PFSK-1 (cell line): ENCODE data around the gene NPIPA3.

ENCODE experiments used
- FOXP2 ChIP-seq: optimal IDR thresholded peaks from 2 replicates; pipeline ENCODE3; 2011; ENCODE audit warnings: borderline replicate concordance, control low read depth, inconsistent platforms; ENCODE audit not compliant: insufficient read depth; ENCODE audit errors: extremely low read length, extremely low read depth
- POLR2AphosphoS5 ChIP-seq: IDR thresholded peaks from 2 replicates; pipeline ENCODE4 v1.6.1; 2012; ENCODE audit warnings: low read depth, mild to moderate bottlenecking, control low read depth, low read length, moderate library complexity
- REST ChIP-seq, 2 experiments: IDR thresholded peaks; 2 replicates each; pipeline versions ENCODE4 v1.6.1 to v1.8.0; 2011 to 2012; ENCODE audit warnings: low read depth in 2 of 2, low read length in 2 of 2, control low read depth in 1 of 2, inconsistent platforms in 1 of 2, mild to moderate bottlenecking in 1 of 2, moderate library complexity in 1 of 2; ENCODE audit not compliant: insufficient read depth in 1 of 2
- SIN3A ChIP-seq: IDR thresholded peaks from 2 replicates; pipeline ENCODE4 v1.6.1; 2012; ENCODE audit warnings: mild to moderate bottlenecking, low read length, moderate library complexity, borderline replicate concordance; ENCODE audit not compliant: insufficient read depth
- TAF1 ChIP-seq: IDR thresholded peaks from 2 replicates; pipeline ENCODE4 v1.6.1; 2012; ENCODE audit warnings: low read length, control low read depth, borderline replicate concordance; ENCODE audit not compliant: insufficient read depth

Gene NPIPA3

DNA sequence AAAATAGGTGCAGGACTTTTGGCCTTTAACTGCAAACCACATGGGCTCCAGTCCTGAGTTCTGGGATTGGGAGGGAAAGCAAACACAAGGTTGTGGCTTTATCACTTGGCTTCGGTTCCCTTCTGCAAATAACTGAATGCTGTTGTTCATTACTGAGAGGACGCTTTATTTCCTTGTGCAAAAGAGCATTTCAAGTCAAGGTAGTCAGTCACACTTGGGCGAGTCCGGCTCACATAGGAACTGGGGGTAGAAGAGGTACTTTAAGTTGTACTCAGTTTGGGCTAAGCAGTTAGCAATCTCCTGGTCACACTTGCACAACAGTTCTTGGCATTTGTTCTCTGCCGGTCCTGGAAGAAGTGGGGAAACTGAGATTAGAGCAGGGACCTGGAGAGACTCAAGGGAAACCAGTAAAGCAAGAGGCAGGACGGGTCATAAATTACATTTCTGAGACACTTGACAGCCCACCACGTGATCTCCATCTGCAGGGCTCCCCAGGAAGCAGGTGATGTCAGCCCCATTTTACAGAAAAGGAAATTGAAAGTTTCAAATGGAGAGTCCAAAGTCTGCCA is 30.7 kb upstream of the NPIPA3 start:
- TF ChIP-seq REST (IDR thresholded peaks at IDR 0.05; ENCODE audit: insufficient read depth in 1 of 2, low read depth in 2 of 2, low read length in 2 of 2): no peak
- TF ChIP-seq TAF1: no peak
- TF ChIP-seq POLR2AphosphoS5: no peak
- TF ChIP-seq FOXP2: no peak
- no peak for TF ChIP-seq SIN3A

DNA sequence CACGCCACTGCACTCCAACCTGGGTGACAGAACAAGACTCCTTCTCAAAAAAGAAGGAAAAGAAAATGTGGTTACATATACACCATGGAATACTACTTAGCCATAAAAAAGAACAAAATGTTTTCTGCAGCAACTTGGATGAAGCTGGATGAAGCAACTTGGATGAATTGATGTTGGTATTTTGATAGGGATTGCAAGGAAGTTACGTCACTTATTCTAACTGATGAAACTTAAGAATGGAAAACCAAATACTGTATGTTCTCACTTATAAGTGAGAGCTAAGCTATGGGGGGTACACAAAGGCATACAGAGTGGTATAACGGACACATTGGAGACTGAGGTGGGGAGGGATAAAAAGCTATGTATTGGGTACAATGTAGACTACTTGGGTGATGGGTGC is 26.6 kb upstream of the NPIPA3 start:
- TF ChIP-seq FOXP2 (no peak), POLR2AphosphoS5 (no peak), SIN3A (no peak), TAF1 (no peak), REST (IDR thresholded peaks at IDR 0.05; ENCODE audit: insufficient read depth in 1 of 2, low read depth in 2 of 2, low read length in 2 of 2) (no peak)

DNA sequence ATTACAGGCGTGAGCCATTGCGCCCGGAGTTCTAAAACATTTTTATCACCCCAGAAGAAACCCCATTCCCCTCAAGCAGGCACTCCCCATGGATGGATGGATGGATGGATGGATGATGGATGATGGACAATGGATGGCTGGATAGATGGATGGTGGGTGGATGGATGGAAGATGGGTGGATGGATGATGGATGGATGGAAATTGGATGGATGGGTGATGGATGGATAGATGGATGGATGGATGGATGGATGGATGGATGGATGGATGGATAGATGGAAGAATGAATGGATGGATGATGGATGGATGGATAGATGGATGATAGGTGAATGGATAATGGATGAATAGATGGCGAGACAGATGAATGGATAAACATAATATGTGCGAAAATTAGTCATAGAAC is 25.6 kb upstream of the NPIPA3 start:
- TF ChIP-seq REST (IDR thresholded peaks at IDR 0.05; ENCODE audit: insufficient read depth in 1 of 2, low read depth in 2 of 2, low read length in 2 of 2): no peak
- TF ChIP-seq FOXP2: no peak
- TF ChIP-seq POLR2AphosphoS5: no peak
- TF ChIP-seq SIN3A: no peak
- no peak for TF ChIP-seq TAF1

- TF ChIP-seq FOXP2: no peak
- no peak for TF ChIP-seq TAF1
- no peak for TF ChIP-seq SIN3A
- no peak for TF ChIP-seq REST (IDR thresholded peaks at IDR 0.05; ENCODE audit: insufficient read depth in 1 of 2, low read depth in 2 of 2, low read length in 2 of 2)
- TF ChIP-seq POLR2AphosphoS5: no peak
Observed at GRCh38 chr16:14678748-14679497, 24.3 kb upstream of the NPIPA3 start.

- TF ChIP-seq REST (IDR thresholded peaks at IDR 0.05; ENCODE audit: insufficient read depth in 1 of 2, low read depth in 2 of 2, low read length in 2 of 2) (no peak), FOXP2 (no peak), SIN3A (no peak), TAF1 (no peak), POLR2AphosphoS5 (no peak)
Observed at GRCh38 chr16:14681115-14681514, 22.1 kb upstream of the NPIPA3 start.
